MV-4-11 (cell line): ENCODE measurements around the gene C1QTNF8.

Source experiments
- DNase-seq: peaks from one replicate; lab custom pipeline; 2025; lab: John Stamatoyannopoulos, UW

Gene C1QTNF8

GRCh38 chr16:1127101-1127500 lies 31.1 kb upstream of the C1QTNF8 start:
- no peak for DNase-seq

GRCh38 chr16:1126586-1126985 lies 30.5 kb upstream of the C1QTNF8 start:
- no peak for DNase-seq

GRCh38 chr16:1126044-1126443 lies 30.0 kb upstream of the C1QTNF8 start:
- DNase-seq, result no peak

GRCh38 chr16:1125471-1125870 lies 29.4 kb upstream of the C1QTNF8 start:
- no peak for DNase-seq

GRCh38 chr16:1124795-1125194 lies 28.8 kb upstream of the C1QTNF8 start:
- no peak for DNase-seq

- no peak for DNase-seq
Measured at GRCh38 chr16:1124291-1124690, 28.2 kb upstream of the C1QTNF8 start.

- DNase-seq, result no peak
Measured at GRCh38 chr16:1123525-1124230, 27.6 kb upstream of the C1QTNF8 start.

GRCh38 chr16:1122398-1122765 lies 26.3 kb upstream of the C1QTNF8 start:
- DNase-seq, result no peak

GRCh38 chr16:1121601-1122397 lies 25.8 kb upstream of the C1QTNF8 start:
- DNase-seq, result no peak

- DNase-seq, result no peak
Measured at GRCh38 chr16:1121009-1121408, 25.0 kb upstream of the C1QTNF8 start.

GRCh38 chr16:1120577-1120941 lies 24.5 kb upstream of the C1QTNF8 start:
- DNase-seq, result no peak

- DNase-seq, result no peak
Measured at GRCh38 chr16:1119766-1120576, 23.9 kb upstream of the C1QTNF8 start.

- no peak for DNase-seq
Measured at GRCh38 chr16:1119129-1119528, 23.1 kb upstream of the C1QTNF8 start.

- DNase-seq, result no peak
Measured at GRCh38 chr16:1117926-1118325, 21.9 kb upstream of the C1QTNF8 start.

- DNase-seq, result no peak
Measured at GRCh38 chr16:1117176-1117900, 21.3 kb upstream of the C1QTNF8 start.

GRCh38 chr16:1116693-1117077 lies 20.6 kb upstream of the C1QTNF8 start:
- no peak for DNase-seq

GRCh38 chr16:1113889-1114526 lies 18.0 kb upstream of the C1QTNF8 start:
- DNase-seq, result no peak

GRCh38 chr16:1113489-1113888 lies 17.4 kb upstream of the C1QTNF8 start:
- DNase-seq, result no peak

GRCh38 chr16:1112506-1113184 lies 16.6 kb upstream of the C1QTNF8 start:
- DNase-seq, result no peak

GRCh38 chr16:1109648-1110047 lies 13.6 kb upstream of the C1QTNF8 start:
- DNase-seq, result no peak
